NCI-H526 treated with DMSO at 0.1 percent for 48 hours (cell line): ENCODE data around the gene TMEM52.

Experiments used
- DNase-seq: peaks from one replicate; lab custom pipeline; 2025; lab: John Stamatoyannopoulos, UW

The TMEM52 gene

DNA sequence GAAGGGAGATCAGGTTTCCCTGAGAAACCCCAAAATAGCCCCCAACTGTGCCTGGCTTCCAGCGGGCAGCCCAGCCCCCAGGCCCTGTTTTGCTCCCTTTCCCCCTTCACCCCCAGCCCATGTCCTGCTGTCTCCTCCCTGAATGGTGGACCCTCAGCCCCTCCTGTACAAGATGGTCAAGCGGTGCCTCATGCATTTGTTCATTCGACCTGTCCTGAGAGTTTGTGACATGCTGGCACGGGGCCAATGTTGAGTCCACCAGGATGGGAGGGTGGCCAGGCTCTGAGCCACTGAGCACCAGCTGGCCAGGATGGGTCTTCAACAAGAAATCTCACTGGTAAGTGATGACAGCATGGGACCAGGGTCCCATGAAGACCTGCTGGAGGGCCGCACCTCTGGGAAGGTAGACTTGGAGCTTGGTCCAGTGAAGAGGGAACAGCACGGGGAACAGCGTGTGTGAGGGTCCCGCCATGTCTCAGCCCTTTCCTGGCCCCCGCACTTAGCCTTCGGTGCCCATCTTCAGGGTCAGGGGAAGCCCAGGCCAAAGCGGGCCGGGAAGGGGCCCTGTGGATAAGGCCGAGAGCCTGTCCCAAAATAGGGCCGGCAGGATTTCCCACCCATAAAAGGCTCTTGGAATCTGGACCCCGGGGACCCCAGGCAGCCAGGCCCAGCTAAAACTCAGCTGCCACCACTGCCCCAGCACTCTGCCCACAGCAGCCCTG lies 3.9 kb downstream of the TMEM52 start, which contains the start of gene CALML6:
CALML6 (plus strand) TSS at position 290 of the 722 bp plus-strand sequence; CDS start at position 311, 21 bp downstream.
- no peak for DNase-seq

DNA sequence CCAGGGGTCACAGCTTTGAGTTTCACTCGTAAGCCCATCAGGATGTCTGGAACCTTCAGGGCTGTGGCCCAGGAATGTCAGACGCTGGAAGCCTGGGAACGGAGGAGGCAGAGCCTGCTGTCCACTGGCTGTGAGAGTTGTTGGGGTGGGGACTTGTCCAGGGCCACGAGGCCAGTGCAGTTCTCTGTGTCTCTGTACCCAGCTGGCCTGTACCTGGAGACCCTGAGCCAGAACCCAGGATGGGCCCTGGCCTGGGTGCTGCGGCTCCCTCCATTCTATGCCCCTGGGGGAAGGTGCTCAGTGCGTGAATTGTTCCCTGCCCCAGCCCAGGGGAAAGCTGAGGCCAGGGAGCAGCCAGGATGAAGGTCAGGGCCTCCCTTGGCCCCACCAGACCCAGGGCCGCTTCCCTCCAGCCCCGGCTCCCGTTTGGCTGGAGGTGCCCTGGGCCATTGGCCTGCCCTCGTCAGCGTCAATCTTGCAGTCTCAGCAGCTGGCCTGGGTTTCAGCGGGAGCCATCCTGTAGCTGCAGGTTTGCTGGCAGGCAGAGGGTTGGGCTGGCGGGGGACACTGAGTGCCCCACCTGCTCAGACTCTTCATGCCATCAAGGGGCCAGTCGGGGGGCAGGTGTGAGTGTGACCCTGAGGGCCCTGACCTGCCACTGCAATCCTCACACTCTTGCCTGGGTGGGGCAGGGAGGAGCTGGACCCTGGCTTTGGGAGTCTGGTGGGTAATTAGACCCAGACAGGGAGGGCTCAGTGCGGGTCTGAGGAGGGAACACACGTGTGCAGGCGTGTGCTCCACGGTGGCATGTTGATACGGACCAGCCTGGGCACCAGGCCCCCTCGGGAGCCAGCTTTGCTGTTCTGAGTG lies 4.7 kb downstream of the TMEM52 start:
- DNase-seq, result no peak

DNA sequence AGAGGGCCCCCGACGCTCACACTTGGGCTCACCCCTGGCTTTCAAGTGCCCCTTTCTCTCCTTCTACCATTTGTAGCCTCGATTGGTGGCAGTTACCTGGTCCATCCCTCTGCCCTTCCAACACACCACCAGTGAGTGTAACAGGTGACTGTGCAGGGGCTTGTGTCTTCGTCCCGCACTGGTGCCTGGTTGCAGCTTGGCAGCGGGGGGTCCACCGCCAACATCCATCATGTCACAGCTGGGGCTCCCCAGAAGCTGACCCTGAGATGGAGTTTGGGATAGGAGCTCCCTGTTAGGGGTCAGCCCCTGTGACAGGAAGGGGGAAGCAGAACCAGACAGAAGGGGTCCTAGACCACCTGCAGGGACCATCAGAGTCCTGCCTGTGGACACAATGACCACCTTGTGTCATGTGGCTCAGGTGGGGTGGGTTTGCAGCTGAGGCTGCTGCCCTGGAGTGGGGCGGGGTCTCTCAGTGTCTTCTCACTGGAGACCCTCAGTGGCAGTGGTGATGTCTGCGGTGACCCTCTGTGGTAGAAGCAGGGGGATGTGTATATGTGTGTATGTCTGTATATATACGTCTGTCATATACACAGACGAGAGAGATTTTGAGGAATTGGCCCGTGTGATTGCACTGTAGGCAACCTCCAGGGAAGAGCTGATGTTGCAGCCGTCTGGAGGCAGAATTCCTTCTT lies 7.6 kb downstream of the TMEM52 start:
- no peak for DNase-seq

DNA sequence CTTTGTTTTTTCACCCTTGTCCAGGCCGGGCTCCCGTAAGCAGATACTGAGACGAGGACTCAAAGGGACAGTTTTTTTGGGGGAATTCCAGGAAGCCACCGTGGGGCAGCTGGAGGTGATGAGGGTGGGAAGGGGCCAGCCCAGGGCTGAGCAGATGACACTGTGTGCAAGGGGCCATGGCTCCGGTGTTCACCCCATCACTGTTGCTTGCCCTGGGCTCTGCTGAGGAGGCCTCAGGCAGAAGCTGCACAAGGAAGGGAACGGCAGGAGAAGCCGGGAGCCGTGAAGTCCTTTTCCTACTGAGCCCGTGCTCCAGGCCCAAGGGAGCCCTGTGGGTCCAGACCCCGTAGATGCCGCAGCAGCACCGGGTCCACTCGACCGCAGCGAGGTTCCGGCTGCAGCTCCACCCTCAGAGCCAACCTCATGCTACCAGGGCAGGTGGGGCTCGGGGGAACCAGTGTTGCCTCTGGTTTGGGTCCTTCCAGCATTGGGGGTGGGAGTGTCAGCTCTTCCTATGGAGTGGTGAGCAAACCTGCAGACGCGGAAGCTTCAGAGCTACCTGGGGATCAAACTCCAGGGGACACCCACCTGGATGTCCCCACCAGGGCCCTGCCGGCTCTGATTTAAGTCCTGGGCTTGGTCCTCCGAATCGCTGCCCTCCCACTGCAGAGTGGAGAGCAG lies 8.3 kb downstream of the TMEM52 start:
- no peak for DNase-seq

DNA sequence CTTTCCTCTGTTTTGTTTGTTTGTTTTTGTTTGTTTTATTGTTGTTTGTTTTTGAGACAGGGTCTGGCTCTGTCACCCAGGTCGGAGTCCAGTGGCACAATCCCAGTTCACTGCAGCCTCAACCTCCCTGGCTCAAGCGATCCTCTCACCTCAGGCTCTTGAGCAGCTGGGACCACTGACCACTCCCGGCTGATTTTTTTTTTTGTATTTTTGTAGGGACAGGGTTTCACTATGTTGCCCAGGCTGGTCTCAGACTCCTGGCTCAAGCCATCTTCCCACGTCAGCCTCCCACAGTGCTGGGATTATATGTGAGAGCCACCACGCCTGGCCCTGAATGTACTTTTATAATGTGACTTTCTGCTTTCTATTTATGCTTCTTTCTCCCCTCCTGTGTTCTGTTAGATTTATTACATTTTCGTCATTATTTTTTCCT lies 9.0 kb downstream of the TMEM52 start:
- DNase-seq, result no peak

DNA sequence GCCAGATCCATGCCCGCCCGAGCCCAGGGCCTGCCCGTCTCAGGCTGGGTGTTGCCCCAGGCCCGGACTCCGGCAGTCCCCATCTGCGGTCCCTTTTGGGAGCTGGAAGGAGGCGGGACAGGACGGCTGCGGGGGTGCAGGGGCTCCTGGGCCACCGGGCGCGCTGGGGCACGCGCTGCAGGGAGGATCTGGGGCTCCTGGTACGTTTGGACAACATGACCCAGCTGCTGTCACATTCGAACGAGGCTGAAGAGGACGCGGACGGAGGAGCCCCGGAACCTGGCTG lies 10.6 kb downstream of the TMEM52 start:
- DNase-seq, result no peak

DNA sequence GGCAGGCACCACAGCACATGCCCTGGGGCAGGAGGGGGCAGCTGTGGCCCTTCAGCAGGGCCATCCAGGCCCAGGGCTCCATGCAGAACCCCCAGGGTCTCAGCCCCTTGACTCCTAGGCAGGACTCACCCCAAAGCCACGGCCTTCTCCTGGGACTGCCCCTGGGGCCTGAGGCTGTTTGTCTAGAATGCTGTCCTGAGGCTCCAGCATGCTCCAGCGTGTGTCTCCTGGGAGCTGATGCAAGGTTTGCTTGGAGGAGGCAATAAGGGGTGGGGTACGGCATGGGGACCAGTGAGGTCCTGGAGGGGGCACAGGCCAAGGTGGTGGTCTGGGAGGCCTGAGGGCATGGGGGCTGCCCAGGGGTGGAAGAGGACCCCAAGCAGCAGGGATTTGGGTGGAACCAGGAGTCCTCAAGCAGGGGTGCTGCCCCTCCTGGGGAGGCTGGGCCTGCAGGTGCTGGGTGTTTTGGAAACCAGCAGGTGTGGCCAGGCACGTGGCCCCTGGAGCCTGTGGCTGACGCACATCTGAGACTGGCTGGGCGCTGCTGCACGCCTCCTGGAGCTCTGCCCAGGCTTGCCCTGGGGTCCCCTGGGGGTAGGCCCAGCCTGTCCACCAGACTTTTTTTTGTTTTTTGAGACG lies 11.9 kb downstream of the TMEM52 start:
- peak; percentile 50 for DNase-seq

DNA sequence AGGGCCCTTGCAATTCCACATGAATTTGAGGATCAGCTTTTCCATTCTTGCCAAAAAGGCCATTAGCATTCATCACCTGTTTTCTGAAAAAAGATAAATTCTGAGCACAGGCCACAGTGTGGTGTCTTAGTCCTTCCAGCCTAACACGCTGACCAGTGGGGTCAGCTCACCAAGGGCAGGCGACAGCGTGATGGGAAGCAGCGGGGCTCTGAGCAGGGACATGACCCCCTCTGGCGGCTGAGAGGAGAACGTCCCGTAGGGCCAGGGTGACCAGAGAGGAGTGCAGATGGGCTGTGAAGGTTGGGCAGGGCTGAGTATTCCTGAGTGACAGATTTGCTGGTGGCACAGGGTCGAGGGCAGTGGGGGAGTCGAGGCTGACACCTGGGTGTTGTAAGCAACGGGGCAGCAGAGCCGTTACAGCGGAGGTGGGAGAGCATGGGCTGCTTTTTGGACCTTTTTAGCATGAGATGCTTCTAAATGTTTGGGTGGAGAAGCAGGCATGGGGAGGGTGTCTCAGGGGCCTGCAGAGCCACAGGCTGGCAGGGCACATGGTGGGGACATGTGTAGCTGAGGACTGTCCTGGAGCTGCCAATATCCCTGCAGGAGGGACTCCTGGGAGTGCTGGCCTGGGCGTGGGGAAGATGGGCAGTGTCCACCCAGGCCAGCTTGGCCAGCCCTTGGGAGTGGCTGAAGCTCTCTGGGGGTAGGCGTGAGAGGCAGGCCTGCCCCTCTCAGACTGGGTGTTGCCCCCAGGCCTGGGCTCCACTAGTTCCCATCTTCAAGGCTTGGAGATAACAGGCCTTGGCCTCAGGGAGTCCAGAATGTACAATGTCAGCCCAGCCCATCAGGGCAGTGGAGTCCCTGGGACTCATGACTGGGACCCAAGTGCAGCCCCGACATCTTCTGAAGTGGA lies 12.6 kb downstream of the TMEM52 start:
- peak; percentile 68 for DNase-seq

DNA sequence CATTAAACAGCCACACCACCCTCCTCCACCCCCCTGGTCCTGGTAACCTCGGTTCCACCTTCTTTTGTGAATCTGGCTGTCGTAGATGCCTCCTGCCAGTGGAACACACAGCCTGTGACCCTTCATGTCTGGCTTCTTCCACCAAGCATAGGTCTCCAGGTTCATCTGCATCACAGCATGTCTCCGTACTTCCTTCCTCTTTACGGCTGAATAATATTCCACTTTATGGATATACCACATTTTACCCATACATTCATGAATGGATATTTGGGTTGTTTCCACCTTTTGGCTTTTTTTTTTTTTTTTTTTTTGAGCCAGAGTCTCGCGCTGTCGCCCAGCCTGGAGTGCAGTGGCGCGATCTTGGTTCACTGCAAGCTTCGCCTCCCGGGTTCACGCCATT lies 15.9 kb downstream of the TMEM52 start:
- no peak for DNase-seq

DNA sequence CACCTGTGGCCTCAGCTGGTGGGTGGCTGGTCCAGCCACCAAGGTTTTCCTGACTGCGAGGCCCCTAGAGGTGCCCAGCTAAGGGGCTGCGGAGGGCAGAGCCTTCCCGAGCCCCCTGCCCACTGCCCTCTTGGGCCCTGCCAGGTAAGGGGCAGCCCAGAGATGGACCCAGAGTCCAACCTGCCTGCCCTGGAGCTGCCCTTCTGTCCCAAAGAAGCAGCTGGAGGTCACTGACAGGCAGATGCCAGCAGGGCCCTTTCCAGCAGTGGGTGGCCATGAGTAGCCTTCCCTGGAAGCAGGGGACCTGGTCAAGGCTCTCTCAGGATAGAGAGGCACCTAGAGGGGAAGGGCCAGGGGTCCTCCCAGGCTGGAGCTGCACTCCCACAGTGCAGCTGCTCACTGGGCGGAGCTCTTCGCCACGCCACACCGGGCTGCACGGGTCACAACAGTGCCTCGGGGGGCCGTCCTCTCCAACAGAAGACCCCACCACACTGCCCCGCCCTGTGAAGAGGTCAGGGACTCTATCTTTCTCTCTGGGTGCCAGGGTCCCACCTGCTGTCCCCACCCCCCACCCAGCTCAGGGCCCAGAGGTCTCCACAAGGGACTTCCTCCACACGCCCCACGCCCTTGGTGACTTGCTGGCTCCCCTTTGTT lies 17.3 kb downstream of the TMEM52 start:
- DNase-seq, result no peak

DNA sequence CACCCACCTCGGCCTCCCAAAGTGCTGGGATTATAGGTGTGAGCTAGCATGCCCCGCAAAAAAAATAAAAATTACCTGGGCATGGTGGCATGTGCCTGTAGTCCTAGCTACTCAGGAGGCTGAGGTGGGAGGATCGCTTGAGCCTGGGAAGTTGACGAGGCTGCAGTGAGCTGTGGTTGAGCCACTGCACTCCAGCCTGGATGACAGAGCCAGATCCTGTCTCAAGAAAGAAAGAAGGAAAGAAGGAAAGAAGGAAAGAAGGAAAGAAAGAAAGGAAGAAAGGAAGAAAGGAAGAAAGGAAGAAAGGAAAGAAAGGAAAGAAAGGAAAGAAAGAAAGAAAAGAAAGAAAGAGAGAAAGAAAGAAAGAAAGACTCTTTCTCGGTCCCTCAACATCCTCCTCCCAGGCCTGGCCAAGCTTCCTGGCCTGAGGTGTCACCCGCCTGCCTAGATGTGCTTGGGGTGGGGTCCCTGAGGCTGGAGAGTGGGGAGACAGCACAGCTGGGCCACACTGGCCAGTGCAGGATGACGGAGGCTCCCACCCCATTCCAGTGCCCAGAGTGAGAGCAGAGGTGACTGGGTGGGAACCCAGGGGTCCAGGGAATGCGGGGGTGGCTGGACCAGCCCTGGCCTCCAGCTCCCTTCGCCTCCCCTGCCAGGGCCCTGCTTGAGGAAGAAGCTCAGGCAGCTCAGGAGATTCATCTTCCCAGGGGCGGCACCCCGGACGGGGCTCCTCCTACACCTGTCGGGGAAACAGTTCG lies 18.0 kb downstream of the TMEM52 start:
- DNase-seq, result no peak

DNA sequence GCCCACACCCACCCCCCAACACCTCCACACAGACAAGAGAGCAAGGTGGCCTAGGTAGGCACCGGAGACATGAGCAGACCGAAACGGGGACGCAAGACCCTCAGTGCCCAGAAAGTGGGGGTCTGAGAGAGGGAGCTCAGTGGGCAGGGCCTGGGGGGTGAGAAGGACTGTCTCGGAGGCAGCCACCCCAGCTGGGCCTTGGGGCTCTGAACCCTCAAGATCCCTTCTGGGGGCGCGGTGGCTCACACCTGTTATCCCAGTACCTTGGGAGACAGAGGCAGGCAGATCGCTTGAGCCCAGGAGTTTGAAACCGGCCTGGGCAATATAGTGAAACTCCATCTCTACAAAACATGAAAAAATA lies 19.1 kb downstream of the TMEM52 start:
- no peak for DNase-seq

DNA sequence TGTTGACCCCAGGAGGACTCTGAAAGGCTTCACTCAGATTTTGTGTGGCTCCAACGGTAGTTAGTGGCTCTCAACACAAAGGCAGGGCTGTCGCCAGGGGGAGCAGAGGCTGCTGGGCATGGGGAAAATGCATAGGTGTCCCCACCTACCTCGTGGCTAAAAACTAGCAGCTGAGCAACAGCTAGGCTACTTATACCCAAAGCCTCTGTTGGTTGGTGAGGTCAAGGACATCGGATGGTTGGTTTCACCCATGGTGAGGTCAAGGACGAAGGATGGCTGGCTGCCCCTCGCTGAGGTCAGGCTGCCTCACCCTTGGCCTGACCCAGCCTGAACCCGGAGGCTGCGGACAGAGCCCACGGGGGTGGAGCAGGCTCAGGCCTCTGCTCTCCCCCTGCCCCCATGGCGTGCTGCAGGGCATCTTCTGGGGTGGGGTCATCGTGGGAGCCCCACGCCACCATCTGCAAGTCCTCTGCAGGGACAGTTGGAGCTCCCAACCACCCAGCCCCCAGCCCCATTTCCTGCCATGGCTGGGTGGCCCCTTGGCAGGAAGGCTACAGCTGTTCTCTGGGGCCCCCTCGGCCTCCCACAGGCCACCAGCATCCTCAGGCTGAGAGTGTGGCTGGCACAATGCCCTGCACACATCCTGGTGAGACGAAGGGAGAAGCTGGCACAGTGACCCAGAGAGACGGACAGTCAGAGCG lies 19.7 kb downstream of the TMEM52 start:
- no peak for DNase-seq

DNA sequence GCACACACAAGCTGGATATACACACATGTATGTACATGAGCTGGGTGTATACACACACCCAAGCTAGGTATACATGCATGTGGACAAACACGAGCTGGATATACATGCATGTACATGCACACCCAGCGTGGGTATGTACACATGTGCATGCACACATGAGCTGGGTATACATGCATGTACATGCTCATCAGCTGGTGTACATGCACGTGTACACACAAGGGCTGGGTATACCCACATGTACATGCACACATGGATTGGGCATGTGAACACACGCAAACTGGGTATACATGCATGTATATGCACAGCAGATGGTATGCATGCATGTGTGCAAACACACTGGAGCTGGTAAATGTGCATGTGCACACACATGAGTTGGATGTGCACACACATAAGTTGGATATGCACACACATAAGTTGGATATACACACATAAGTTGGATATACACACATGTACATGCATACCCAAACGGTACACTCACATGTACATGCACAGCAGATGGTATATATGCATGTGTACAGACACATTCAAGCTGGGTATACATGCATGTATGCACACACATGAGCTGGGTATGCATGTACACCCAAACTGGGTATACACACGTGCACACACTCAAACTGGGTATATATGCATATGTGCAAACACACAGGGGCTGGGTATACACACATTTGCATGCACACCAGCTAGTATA lies 20.7 kb downstream of the TMEM52 start:
- DNase-seq, result no peak

DNA sequence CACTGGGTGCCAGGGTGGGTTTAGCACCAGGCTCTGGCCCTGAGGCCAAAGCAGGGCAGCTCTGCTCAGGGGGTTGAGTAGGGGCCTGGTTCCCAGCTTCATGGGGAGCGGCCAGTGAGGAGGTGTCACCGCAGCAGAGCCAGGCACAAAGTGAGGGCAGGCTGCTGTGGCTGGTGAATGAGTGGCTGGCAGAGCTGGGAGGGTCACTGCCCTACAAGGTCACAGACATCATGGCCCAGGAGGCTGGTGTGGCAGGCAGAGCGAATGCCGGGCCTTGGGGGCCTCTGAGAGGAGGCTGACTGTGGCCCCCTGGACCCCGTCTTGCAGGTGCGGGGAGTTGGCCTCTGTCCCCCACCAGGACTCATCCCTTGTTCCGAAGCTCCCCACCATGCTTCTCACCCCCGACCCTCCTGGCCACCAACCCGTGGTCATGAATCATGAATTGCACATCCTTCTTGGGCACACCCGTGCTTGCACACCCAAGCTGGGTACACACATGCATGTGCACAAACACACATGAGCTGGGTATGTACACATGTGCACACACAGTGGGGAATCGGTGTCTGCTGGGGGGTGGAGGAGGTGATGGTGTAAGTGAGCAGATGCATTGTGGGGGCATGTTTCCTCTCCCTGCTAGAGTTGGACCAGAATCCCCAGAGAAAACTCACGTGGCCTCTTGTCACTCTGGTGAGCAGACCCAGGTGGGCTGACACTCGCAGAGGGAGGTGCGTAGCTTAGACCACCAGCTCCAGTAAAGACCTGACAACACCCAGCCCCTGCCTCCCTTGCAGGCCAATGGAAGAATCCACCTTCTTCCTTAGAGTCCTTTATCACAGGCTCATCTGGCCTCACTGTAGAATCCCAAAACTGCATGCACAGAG lies 23.4 kb downstream of the TMEM52 start:
- DNase-seq, result no peak

DNA sequence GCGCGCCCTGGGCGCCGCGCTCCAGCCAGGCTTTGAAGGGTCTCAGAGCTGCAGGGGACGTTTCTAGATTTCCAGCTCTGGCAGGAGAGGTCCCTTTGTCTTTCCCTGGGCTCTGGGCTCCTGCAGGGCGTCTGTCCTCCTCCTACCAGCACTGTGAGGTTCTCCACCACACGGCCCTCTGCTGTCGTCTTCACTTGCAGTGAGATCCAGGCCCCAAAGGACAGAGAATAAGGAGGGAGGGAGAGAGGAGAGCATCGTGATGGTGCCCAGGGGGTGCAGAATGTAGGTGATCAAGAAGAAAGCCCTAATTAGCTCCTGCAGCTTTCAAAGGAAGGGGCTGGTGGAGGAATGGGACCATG lies 24.0 kb downstream of the TMEM52 start:
- no peak for DNase-seq

DNA sequence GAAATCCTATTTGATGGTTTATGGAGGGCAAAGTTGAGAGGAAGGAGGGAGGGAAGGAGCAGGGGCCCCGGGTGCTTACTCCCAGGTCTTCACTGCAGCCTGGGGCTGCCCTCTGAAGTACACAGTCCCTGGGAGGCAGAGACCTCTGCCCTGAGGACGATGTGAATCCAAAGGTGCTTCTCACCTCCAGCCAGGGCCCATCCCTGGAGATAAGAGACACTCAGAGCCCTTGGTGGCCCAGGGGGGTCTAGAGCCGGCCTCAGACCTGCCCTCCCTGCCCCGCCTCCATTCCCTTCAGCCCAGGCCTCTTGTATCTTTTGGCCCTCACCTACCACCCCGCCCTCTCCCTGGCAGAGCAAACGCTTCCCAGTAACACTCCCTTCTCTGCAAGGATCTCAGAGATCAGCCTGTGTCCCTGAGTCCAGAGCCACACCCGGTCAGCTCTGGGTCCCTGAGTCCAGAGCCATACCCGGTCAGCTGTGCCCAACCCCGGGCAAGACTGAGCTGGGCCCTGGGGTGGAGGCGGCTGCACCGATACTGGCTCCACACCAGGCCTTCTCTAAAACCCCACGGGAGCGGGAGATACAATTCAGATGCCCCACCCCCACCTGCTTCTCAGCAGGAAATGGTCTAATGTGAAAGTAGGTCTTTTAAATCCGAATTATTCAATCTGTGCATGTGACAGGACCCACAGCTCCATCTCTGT lies 24.6 kb downstream of the TMEM52 start:
- DNase-seq, result no peak
